Breast epithelium (tissue), 3 donors: ENCODE measurements around the gene VDAC1.

Source experiments
- CTCF ChIP-seq, 3 donors: fragments of 450-650 bp; IDR thresholded peaks; one replicate each; pipeline ENCODE4 v1.5.1; 2016 to 2017; ENCODE audit warnings: antibody characterized with exemption in 3 of 3, mild to moderate bottlenecking in 3 of 3, moderate library complexity in 3 of 3
- POLR2A ChIP-seq: fragments of 450-650 bp; IDR thresholded peaks from one replicate; pipeline ENCODE4 v1.6.1; 2016; ENCODE audit warnings: antibody characterized with exemption, mild to moderate bottlenecking, moderate library complexity

GRCh38 chr5:133933169-133933509, 71.6 kb downstream of the VDAC1 start:
- TF ChIP-seq CTCF (IDR thresholded peaks at IDR 0.05) (no peak), POLR2A (no peak)
